Measurements from ENCODE around the gene ZFP36L2.

The ZFP36L2 gene

DNA sequence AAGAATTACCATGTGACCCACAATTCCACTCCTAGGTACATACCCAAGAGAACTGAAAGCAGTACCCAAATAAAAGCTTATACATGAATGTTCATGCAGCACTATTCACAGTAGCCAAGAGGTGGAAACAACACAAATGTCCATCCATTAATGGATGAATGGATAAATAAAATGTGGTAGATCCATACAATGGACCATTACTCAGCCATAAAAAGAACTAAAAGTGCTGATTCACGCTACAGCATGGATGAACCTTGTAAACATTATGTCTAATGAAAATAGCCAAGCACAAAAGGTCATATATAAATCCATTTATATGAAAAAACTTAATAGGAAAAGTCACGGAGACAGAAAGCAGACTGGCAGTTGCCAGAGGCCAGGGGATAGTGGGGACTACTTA is 23.6 kb upstream of the ZFP36L2 start:
- no peak overlapping the region for H3K4me3 ChIP-seq (ENCODE audit: low read length)
- DNase-seq (ENCODE audit: low read depth), result no peak
- no peak for TF ChIP-seq CTCF (conservative IDR thresholded peaks at IDR 0.05; ENCODE audit: low read length)

GRCh38 chr2:43248621-43249020 is 22.2 kb upstream of the ZFP36L2 start:
- DNase-seq (ENCODE audit: low read depth), result no peak
- no peak overlapping the region for H3K4me3 ChIP-seq (ENCODE audit: low read length)
- TF ChIP-seq CTCF (conservative IDR thresholded peaks at IDR 0.05; ENCODE audit: low read length), result no peak

- no peak for TF ChIP-seq CTCF (conservative IDR thresholded peaks at IDR 0.05; ENCODE audit: low read length)
- no peak overlapping the region for H3K4me3 ChIP-seq (ENCODE audit: low read length)
- DNase-seq (ENCODE audit: low read depth), result no peak
These were observed 20.2 kb upstream of the ZFP36L2 start for GRCh38 chr2:43246641-43247040.

GRCh38 chr2:43241558-43241957 is 15.2 kb upstream of the ZFP36L2 start:
- TF ChIP-seq CTCF (conservative IDR thresholded peaks at IDR 0.05; ENCODE audit: low read length), result no peak
- H3K4me3 ChIP-seq (ENCODE audit: low read length), result no peak overlapping the region
- DNase-seq (ENCODE audit: low read depth), result no peak

DNA sequence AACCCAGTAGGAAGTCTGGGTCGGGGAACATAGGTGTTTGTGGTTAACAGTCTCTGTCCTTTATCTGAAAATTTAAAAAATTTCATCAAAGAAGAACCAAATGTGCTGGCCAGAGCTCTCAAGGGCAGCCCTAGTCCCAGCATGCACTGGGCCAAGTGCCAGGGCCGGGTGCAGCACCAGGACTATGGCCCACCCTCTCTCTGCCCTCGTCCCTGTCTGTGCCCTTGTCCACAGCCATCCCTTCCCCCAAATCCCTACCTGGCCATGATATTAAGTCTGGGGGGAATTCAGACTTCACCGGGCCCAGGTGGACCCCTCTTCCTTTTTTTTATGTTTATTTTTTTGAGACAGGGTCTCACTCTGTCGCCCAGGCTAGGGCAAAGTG is 14.4 kb upstream of the ZFP36L2 start:
- TF ChIP-seq CTCF (conservative IDR thresholded peaks at IDR 0.05; ENCODE audit: low read length), result no peak
- no peak overlapping the region for H3K4me3 ChIP-seq (ENCODE audit: low read length)
- no peak for DNase-seq (ENCODE audit: low read depth)

GRCh38 chr2:43239981-43240765 is 13.8 kb upstream of the ZFP36L2 start:
- DNase-seq (ENCODE audit: low read depth), result no peak
- H3K4me3 ChIP-seq (ENCODE audit: low read length), result no peak overlapping the region
- TF ChIP-seq CTCF (conservative IDR thresholded peaks at IDR 0.05; ENCODE audit: low read length), result no peak

DNA sequence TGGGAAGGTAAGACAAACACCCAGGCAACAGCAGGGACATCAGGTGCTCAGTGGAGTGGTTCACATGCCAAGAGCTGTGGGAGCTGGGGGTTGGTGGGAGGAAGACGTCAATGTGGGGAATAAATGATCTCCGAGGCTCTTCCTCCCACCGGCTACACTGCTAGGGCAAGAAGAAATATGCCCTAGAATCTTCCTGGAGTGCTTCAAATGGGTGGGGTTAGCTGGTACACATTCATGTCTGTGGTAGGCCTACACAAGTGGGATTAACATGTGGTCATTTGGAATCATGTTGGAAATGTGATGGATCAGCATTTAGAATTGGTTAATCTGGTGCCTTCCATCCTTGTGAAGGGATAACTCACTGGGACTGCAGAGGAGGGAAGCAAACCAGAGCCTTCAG is 12.4 kb upstream of the ZFP36L2 start:
- no peak for TF ChIP-seq CTCF (conservative IDR thresholded peaks at IDR 0.05; ENCODE audit: low read length)
- H3K4me3 ChIP-seq (ENCODE audit: low read length), result no peak overlapping the region
- no peak for DNase-seq (ENCODE audit: low read depth)
